ENCODE data around the gene HBP1. TPM values are rescaled to one million over a fixed set of nuclear protein-coding genes. Genes with fewer than 3 reads are reported as not detected.

Gene HBP1
- total and polyA plus RNA-seq, 2 of the 4 experiments (the other 2 are of a cell fraction): 27.1 to 69.9 TPM

- in situ Hi-C loops (cut with MboI; ENCODE audit: low sequenced_read_pairs): no loop called here
- no CpG with 5 or more reads among the region's 3 CpGs for WGBS, 2 experiments (ENCODE audit: extremely low coverage in 2 of 2, insufficient read length in 1 of 2)
Measured at GRCh38 chr7:107251963-107252362, 83.2 kb downstream of the HBP1 start.

More at GRCh38 chr7:107251963-107252362, 83.2 kb downstream of the HBP1 start:
- H4K20me1 ChIP-seq (ENCODE audit: insufficient read depth, low read length): no peaks in the 10 kb centered on the region
- H3K4me1 ChIP-seq (ENCODE audit: control insufficient read depth, insufficient read depth, low read length): no peaks in the 10 kb centered on the region
- no peak overlapping the region for H3K14ac ChIP-seq (replicated peaks; ENCODE audit: low read depth, low read length)
- H3K9me1 ChIP-seq (ENCODE audit: insufficient read depth, low read length): no peaks in the 10 kb centered on the region; the same call in 1 of the 2 replicates
- dilution Hi-C loops (cut with HindIII; ENCODE audit: low sequenced_read_pairs, unreplicated experiment): no loop called here
- TF ChIP-seq MAFK (IDR thresholded peaks at IDR 0.05; ENCODE audit: low read depth, low read length): no peak
- TF ChIP-seq USF2 (IDR thresholded peaks at IDR 0.05; ENCODE audit: low read depth, low read length): no peak
- TF ChIP-seq RFX5 (IDR thresholded peaks at IDR 0.05; ENCODE audit: low read depth, low read length): no peak
- no peak for TF ChIP-seq ELK1 (IDR thresholded peaks at IDR 0.05; ENCODE audit: borderline replicate concordance, low read depth, low read length)
- TF ChIP-seq NFE2L2 (IDR thresholded peaks at IDR 0.05; ENCODE audit: low read depth, low read length): no peak
- TF ChIP-seq, protein P1, sequence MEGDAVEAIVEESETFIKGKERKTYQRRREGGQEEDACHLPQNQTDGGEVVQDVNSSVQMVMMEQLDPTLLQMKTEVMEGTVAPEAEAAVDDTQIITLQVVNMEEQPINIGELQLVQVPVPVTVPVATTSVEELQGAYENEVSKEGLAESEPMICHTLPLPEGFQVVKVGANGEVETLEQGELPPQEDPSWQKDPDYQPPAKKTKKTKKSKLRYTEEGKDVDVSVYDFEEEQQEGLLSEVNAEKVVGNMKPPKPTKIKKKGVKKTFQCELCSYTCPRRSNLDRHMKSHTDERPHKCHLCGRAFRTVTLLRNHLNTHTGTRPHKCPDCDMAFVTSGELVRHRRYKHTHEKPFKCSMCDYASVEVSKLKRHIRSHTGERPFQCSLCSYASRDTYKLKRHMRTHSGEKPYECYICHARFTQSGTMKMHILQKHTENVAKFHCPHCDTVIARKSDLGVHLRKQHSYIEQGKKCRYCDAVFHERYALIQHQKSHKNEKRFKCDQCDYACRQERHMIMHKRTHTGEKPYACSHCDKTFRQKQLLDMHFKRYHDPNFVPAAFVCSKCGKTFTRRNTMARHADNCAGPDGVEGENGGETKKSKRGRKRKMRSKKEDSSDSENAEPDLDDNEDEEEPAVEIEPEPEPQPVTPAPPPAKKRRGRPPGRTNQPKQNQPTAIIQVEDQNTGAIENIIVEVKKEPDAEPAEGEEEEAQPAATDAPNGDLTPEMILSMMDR (conservative IDR thresholded peaks at IDR 0.05; ENCODE audit: low read depth, low read length): no peak
- no peak overlapping the region for H3K4ac ChIP-seq (ENCODE audit: low read depth, low read length)
- H2AFZ ChIP-seq (replicated peaks; ENCODE audit: low read length, poor library complexity): no peak overlapping the region
- intact Hi-C loops (cut with micrococcal nuclease): no loop called here
- H4K91ac ChIP-seq (ENCODE audit: insufficient read depth, low read depth, low read length): no peak overlapping the region
- H3K4me3 ChIP-seq (ENCODE audit: insufficient read depth, low read depth, low read length): no peak overlapping the region
- H3K4me2 ChIP-seq (ENCODE audit: low read depth, low read length): no peak overlapping the region
- no peak overlapping the region for H2AK9ac ChIP-seq (replicated peaks; ENCODE audit: low read depth, low read length, poor library complexity)
- H3K79me1 ChIP-seq (ENCODE audit: low read depth in 1 of 2, low read length in 2 of 2): no peaks in the 10 kb centered on the region; a peak in 1 of 4 replicates
- DNase-seq (no peak), ATAC-seq (ENCODE audit: low read depth) (no peak)
- no peak overlapping the region for H3K9ac ChIP-seq (ENCODE audit: low read depth, low read length)
- ChIA-PET CTCF (no interaction called here), POLR2A (ENCODE audit: unreplicated experiment) (no interaction called here)
- H2BK120ac ChIP-seq (ENCODE audit: low read depth, low read length): no peak overlapping the region
- H3K23ac ChIP-seq (ENCODE audit: low read depth, low read length): no peak overlapping the region
- no peaks in the 10 kb centered on the region for H3K27me3 ChIP-seq (ENCODE audit: control insufficient read depth, insufficient read depth, low read length)
- no peaks in the 10 kb centered on the region for H3K9me3 ChIP-seq (ENCODE audit: control insufficient read depth, insufficient read depth, low read length)
- H2BK5ac ChIP-seq (ENCODE audit: low read depth, low read length, poor library complexity, severe bottlenecking): no peak overlapping the region
- no peak overlapping the region for H4K8ac ChIP-seq (ENCODE audit: low read depth in 2 of 2, low read length in 2 of 2)
- no peak overlapping the region for H2BK20ac ChIP-seq (ENCODE audit: low read depth, low read length)
- H3K18ac ChIP-seq (ENCODE audit: low read depth, low read length): no peak overlapping the region
- no peak overlapping the region for H2BK15ac ChIP-seq (ENCODE audit: low read depth, low read length)
- no peak overlapping the region for H3K27ac ChIP-seq (ENCODE audit: insufficient read depth, low read length)
- H4K5ac ChIP-seq (ENCODE audit: low read depth, low read length): no peak overlapping the region
- no TSS peak for BruUV-seq (replicated peaks)
- no peak overlapping the region for H3K56ac ChIP-seq (ENCODE audit: extremely low read depth, insufficient read depth, low read length)
- no peak overlapping the region for H2AK5ac ChIP-seq (ENCODE audit: low read depth, low read length)
- peaks cover 2% of the 10 kb centered on the region; the same call in 1 of the 2 replicates for H3K36me3 ChIP-seq (ENCODE audit: control insufficient read depth, insufficient read depth, low read length)

Data from IMR-90 (cell line).